ENCODE data around the gene VSIG10L.

Gene VSIG10L

GRCh38 chr19:51294977-51295375 lies 47.0 kb downstream of the VSIG10L start:
- no peak for TF ChIP-seq CTCF (IDR thresholded peaks at IDR 0.05; ENCODE audit: low read depth, low read length)

GRCh38 chr19:51294211-51294976 lies 47.5 kb downstream of the VSIG10L start:
- H3K4me3 ChIP-seq (ENCODE audit: low read depth, low read length), result no peak overlapping the region
- TF ChIP-seq CTCF (IDR thresholded peaks at IDR 0.05; ENCODE audit: low read depth, low read length), result no peak

More at GRCh38 chr19:51294977-51295375, 47.0 kb downstream of the VSIG10L start:
- H3K4me3 ChIP-seq (ENCODE audit: low read depth, low read length), result no peak overlapping the region

- no peak overlapping the region for H3K4me3 ChIP-seq (ENCODE audit: low read depth, low read length)
- no peak for TF ChIP-seq CTCF (IDR thresholded peaks at IDR 0.05; ENCODE audit: low read depth, low read length)
Observed at GRCh38 chr19:51293571-51294210, 48.2 kb downstream of the VSIG10L start.

- no peak overlapping the region for H3K4me3 ChIP-seq (ENCODE audit: low read depth, low read length)
- no peak for TF ChIP-seq CTCF (IDR thresholded peaks at IDR 0.05; ENCODE audit: low read depth, low read length)
Observed at GRCh38 chr19:51292971-51293370, 49.0 kb downstream of the VSIG10L start.

GRCh38 chr19:51289635-51290034 lies 52.3 kb downstream of the VSIG10L start:
- no peak overlapping the region for H3K4me3 ChIP-seq (ENCODE audit: low read depth, low read length)
- no peak for TF ChIP-seq CTCF (IDR thresholded peaks at IDR 0.05; ENCODE audit: low read depth, low read length)

- TF ChIP-seq CTCF (IDR thresholded peaks at IDR 0.05; ENCODE audit: low read depth, low read length), result no peak
- H3K4me3 ChIP-seq (ENCODE audit: low read depth, low read length), result no peak overlapping the region
Observed at GRCh38 chr19:51285682-51286081, 56.3 kb downstream of the VSIG10L start.

GRCh38 chr19:51282335-51282734 lies 59.6 kb downstream of the VSIG10L start:
- H3K4me3 ChIP-seq (ENCODE audit: low read depth, low read length), result no peak overlapping the region
- TF ChIP-seq CTCF (IDR thresholded peaks at IDR 0.05; ENCODE audit: low read depth, low read length), result no peak

Data from WI38 (cell line).